Activated CD8-positive, alpha-beta memory T cell treated with anti-CD3 and anti-CD28 coated beads for 24 hours (primary cell): ENCODE results near the gene KRT27.
A peak's percentile ranks its signal among the peaks of the same experiment; 100 is the strongest.
"Not testable (repeated sequence)": the region's sequence is repeated elsewhere in the genome, so short reads cannot be mapped to it uniquely, and the experiment has no call there.

Experiments
- DNase-seq: peaks from one replicate; pipeline ENCODE4 v3.0.0-alpha.2; 2020

KRT27 gene, protein sequence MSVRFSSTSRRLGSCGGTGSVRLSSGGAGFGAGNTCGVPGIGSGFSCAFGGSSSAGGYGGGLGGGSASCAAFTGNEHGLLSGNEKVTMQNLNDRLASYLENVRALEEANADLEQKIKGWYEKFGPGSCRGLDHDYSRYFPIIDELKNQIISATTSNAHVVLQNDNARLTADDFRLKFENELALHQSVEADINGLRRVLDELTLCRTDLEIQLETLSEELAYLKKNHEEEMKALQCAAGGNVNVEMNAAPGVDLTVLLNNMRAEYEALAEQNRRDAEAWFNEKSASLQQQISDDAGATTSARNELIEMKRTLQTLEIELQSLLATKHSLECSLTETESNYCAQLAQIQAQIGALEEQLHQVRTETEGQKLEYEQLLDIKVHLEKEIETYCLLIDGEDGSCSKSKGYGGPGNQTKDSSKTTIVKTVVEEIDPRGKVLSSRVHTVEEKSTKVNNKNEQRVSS

GRCh38 chr17:40782450-40782849 lies at the start of gene KRT27:
Gene KRT27 (minus strand): TSS chr17:40782550. CDS start chr17:40782493, 57 bp downstream.
- no peak for DNase-seq

DNA sequence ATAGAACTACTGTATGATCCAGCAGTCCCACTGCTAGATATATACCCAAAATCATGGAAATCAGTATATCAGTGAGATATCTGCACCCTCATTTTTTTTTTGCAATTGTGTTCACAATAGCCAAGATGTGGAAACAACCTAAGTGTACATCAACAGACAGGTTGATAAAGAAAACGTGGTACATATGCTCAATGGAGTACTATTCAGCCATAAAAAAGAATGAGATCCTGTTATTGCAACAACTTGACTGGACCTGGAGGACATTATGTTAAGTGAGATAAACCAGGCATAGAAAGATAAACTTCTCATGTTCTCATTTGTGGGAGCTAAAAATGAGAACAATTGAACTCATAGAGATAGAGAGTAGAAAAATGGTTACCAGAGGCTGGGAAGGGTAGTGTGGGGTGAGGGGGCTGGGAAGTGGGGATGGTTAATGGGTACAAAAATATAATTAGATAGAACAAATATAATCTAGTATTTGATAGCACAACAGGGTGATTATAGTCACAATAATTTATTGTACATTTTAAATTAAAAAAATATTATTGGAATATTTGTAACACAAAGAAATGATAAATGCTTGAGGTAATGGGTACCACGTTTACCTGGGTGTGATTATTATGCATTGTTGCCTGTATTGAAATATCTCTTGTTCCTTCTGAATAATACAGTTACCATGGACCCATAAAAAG lies 47.9 kb upstream of the KRT27 start:
- DNase-seq: no peak

DNA sequence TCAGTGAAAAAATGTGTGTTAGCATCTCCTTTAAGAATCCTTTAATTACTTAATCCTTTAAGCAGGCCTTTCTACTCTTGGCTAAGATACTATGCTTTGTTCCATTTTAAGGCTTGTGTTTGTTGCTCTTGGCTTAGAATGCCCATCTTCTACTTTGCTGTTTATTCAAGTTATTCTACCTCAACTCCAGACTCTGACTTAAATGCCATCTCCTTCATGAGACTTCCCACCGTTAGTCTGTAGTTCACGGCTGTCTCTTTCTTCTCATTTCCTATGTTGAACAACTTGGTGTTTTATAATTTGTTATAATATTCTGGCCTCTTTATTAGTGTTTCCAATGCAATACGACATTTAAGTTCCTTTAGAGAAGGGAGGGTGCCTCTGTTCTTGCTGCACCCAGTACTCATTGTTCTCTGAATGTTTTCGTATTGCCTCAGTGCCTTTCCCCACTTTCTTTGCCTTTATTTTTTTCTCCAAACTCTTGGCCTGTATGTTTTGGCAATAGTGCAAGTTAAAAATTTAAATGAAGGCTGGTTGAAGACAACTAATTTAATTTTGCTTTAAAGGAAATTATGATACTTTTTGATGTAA lies 46.2 kb upstream of the KRT27 start:
- DNase-seq: no peak

GRCh38 chr17:40827746-40828453 lies 45.5 kb upstream of the KRT27 start:
- no peak for DNase-seq

DNA sequence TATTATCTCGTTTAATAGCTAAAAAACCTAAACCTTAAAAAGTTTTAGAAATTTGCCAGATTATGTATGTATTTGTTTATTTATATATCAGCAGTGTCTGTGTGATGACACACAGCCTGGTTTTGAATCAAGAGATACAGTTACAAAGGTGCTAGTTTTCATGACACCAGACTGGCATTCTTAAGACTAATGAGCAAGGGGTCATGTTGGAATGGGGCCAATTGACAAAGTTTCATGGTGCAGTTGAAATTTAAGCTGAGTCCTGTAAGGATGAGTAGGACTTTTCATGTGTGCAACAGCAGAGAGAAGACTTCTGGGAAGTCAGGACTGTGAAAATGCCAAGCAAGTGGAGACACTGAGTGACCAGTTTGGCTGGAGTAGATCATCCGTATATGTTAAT lies 43.2 kb upstream of the KRT27 start:
- DNase-seq: no peak

- DNase-seq: no peak
Measured at GRCh38 chr17:40824015-40824832, 41.9 kb upstream of the KRT27 start.

GRCh38 chr17:40822132-40822812 lies 39.9 kb upstream of the KRT27 start, which contains the start of gene KRT10:
Gene KRT10 (minus strand): TSS chr17:40822614. CDS start chr17:40822585, 29 bp downstream.
- no peak for DNase-seq

DNA sequence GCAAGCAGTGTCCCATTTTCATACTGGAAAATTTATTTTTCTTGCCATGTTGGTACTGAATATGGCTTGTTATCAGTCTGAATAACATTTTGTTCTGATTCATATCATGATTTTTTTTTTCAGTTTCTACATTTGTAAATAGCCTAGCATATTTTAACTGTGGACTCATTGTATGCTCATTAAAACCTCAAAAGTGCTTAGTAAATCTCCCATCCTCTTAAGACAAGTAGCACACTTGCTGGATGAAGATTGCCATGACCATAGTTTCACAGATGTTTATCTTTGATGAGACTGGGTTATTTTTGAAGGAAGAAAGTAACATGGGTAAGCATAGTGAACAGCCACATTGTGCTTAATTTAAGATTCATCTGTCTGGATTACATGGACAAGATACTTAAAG lies 39.2 kb upstream of the KRT27 start:
- no peak for DNase-seq

GRCh38 chr17:40820228-40820838 lies 38.0 kb upstream of the KRT27 start:
- DNase-seq: no peak

DNA sequence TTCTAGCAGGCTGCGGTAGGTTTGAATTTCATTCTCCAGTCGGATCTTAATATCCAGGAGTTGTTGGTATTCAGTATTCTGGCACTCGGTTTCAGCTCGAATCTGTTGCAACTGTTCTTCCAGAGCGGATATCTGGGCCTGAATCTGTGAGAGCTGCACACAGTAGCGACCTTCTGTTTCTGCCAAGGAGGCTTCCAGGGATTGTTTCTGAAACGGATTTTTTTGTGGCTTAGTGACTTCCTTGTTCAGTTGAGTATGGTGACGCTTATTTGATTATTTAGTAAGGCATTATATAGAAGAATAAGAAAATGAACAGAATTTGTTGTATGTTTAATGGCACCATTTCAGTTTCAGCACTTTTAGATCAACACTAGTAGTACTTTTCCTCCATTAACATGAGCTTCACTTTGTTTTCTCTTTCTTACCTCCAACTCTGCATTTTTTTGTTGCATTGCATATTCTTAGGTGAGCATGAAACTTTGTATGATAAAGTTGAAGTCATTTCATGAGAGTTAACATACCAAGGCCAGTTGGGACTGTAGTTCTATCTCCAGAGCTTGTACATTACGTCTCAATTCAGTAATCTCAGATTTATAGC lies 37.3 kb upstream of the KRT27 start:
- DNase-seq: no peak

GRCh38 chr17:40818733-40819527 lies 36.6 kb upstream of the KRT27 start:
- DNase-seq: peak; percentile 91

DNA sequence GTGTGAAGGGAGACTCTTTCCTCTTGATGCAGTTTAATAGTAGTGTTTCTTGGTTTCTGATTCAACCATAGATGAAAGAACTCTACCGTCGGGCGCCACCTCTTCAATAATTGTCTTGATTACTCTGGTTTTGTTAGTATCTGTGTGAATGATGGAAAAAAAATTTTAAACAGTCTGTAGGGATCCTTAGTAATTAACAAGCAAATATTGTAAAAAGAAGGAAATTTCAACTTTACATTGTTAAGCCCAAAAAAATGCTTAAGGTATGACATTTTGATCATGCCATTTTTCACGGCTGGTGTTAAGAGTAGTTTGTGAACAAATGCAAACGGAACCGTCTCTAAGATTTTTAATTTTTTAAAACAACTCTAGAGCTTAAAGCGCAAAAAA lies 36.0 kb upstream of the KRT27 start:
- DNase-seq: no peak

DNA sequence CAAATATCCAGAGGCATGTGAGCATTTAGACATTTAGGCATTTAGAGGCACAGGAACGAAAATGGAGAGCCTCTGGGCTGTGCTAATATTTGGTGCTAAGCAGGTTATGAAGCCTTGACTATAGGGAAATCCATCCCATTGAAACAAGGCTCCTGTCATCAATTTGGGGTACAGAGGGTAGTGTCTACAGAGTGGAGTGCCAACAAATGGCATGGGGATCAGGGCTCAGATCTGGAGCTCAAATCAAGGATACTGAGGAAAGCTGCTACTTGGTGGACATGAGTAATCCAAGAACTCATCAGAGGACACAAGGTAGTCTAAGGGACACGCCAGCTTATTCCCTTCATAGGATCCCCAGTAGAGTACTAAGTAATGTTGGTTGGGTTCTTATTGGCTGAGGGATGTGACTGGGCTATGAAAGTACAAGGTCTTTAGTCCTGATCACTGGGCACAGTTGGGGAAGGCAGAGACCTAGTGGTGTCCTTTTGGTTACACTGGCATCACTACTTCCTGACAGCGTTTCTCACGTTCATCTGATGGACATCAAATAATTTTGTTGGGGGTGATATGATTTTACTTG lies 34.8 kb upstream of the KRT27 start:
- no peak for DNase-seq

- DNase-seq: no peak
Measured at GRCh38 chr17:40816569-40816968, 34.2 kb upstream of the KRT27 start.

DNA sequence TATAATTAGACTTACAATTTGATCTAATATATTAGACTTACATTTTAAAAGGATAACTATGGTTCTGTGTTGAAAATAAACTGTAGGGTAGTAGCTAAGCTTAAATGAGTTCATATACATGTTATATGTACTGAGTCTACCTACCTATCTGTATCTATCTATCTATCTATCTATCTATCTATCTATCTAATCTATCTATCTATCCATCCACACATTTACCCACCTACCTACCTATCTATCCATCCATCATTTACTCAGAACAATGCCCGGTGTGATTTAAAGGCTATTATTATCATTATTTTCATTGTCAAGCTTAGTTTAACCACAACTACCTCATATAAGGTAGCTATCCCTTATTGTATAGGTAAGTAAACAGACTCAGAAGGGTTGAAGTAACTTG lies 33.0 kb upstream of the KRT27 start:
- DNase-seq: no peak

- not testable (repeated sequence) for DNase-seq
Measured at GRCh38 chr17:40814657-40815056, 32.3 kb upstream of the KRT27 start.

DNA sequence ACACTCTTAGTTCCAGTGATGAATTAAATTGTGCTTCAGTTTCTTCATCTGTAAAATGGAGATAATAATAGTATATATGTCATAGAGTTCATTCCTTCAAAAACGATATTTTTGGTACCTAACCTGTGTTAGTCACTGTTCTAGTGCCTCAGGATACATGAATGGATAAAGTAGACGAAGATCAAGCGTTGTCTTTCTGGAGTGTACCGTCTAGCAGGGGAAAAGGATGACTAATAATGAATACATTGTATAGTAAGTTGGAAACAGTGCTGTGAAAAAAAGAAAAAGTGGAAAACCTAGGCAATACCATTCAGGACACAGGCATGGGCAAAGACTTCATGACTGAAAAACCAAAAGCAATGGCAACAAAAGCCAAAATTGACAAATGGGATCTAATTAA lies 31.5 kb upstream of the KRT27 start:
- no peak for DNase-seq

DNA sequence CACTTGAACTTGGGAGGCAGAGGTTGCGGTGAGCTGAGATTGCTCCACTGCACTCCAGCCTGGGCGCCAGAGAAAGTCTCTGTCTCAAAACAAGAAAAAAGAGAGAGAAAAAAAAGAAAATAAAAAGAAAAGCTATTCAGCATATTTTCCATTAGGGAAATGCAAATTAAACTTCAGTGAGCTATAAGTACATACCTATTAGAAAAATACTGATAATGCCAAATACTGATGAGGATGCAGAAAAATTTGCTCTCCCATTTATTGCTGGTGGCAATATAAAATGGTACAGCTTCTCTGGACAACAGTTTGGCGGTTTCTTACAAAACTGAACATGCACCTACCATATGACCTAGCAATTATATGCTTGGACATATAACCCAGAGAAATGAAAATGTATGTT lies 30.3 kb upstream of the KRT27 start:
- no peak for DNase-seq

DNA sequence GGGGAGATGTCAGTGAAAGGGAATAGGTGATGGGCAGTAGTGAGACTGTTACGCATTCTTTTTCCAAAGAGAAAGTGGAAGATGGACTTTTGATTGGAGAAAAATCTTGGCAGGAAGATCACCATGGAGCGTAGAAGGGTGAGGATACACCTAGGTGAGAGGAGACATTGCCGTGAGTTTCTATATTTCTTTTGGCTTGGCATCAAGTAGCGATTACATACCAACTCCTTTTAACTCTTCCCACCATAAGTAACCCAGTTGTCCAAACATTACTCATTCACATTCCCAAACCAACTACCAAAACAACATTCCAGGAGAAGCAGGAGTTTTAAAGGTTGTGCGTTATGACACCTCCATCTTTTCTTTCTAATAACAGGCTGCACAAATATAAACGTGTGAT lies 28.1 kb upstream of the KRT27 start:
- DNase-seq: no peak
